SK-N-MC (cell line): ENCODE results near the gene PTGER2.

ENCODE experiments used
- EZH2 ChIP-seq: fragments of 200-600 bp; sonication (generic); IDR thresholded peaks from one replicate; pipeline ENCODE4 v1.6.1; 2017; ENCODE audit warnings: antibody characterized with exemption
- POLR2AphosphoS5 ChIP-seq: IDR thresholded peaks from 2 replicates; pipeline ENCODE4 v1.6.1; 2012; ENCODE audit warnings: mild to moderate bottlenecking, low read depth, low read length, borderline replicate concordance

- TF ChIP-seq POLR2AphosphoS5 (no peak), EZH2 (no peak)
Observed at GRCh38 chr14:52325126-52325525, 11.0 kb downstream of the PTGER2 start.
